Activated CD8-positive, alpha-beta memory T cell treated with anti-CD3 and anti-CD28 coated beads, Interleukin-2, amount 50 U/mL, for 1 hour (primary cell): Measurements from ENCODE around the gene RPS10.
"Not testable (repeated sequence)": the region's sequence is repeated elsewhere in the genome, so short reads cannot be mapped to it uniquely, and the experiment has no call there.

Experiments used
- DNase-seq: peaks from one replicate; pipeline ENCODE4 v3.0.0-alpha.2; 2020; ENCODE audit errors: extremely low read depth

RPS10 gene

GRCh38 chr6:34392497-34393190, 33.2 kb downstream of the RPS10 start, which contains the start of gene NUDT3:
Gene NUDT3, minus strand, starts transcription at chr6:34392669. Its CDS starts 307 bp downstream, at chr6:34392362.
- peak; percentile 79 for DNase-seq

GRCh38 chr6:34391786-34392496, 33.9 kb downstream of the RPS10 start:
- DNase-seq: no peak

DNA sequence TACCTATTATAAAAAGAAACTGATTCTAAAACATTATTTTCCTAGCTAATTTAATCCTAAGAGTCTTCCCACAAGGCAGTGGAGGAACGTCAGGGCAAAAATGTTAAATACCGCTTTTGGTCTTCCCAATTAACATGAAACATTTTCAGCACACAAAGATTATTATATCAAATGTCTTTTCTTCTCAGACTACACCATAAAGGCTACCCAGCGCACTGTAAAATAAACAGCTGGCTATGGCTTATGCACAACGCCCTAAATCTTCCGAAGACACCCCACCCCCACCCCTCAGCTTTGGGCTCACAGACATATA, 34.4 kb downstream of the RPS10 start:
- DNase-seq: no peak

DNA sequence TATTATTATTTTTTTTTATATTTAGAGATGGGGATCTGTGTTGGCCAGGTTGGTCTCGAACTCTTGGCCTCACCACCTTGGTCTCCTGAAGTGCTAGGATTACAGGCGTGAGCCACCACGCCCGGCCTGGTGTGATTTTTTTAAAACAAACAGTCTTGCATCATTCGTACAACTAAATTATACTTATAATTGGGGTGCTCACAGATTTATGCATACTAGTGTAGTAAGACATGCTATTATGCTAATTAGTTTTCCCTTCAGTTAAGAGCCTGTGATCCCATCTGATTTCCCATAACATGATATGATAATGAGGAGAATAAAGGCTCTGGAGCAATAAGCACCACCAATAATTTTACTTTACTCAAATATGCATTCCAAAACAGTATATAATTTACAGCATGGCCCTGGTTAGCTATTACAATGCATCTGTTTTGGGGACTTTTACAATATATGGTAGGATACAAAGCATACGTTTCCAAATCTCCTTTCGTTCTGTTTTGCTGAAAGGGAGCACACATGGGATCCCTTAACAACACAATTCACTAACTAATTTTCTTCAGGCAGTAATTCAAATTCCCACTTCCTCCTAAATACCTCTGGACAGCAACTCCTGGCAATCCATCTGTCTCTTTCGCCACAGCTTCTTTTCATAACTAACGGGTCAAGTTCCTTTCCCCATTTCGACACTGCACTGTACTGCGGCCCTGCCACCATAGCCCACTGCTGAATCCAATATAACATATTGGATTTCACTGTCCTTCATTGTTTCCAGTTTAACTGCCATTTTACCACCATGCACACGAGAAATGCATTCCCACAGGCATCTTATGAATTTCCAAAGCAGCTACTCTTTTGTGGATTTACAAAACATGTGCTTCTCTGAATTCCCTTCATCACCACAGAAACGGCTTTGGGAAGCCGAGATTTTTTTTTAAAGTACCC, 35.1 kb downstream of the RPS10 start:
- no peak for DNase-seq

DNA sequence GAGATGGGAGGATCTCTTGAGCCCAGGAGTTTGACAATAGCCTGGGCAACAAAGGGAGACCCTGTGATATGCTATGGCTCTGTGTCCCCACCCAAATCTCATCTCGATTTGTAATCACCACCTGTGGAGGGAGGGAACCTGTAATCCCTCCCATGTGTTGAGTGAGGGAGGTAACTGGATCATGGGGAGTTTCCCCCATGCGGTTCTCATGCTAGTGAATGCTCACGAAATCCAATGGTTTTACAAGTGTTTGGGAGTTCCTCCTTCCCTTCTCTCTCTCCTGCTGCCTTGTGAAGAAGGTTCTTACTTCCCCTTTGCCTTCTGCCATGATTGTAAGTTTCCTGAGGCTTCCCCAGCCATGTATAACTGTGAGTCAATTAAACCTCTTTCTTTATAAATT, 36.8 kb downstream of the RPS10 start:
- no peak for DNase-seq

DNA sequence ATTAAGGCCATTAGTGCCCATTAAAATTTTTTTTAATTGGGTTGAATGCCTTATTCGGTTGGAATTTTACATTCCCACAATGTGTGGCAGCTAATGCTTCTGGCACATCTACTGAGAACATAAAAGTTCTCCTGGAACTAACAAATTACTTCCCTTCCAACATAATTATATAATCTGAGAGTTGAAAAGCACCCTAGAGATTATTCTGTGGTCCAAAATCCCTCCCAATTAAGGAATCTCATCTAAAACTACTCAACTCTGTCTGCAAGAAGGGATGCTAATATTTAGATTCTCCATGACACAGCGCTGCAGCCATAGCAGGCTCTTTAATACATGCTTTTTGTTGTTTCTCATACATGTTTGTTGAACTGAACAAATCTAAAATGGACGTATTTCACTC, 37.4 kb downstream of the RPS10 start:
- DNase-seq: no peak

GRCh38 chr6:34386316-34387137, 39.3 kb downstream of the RPS10 start:
- DNase-seq: no peak

DNA sequence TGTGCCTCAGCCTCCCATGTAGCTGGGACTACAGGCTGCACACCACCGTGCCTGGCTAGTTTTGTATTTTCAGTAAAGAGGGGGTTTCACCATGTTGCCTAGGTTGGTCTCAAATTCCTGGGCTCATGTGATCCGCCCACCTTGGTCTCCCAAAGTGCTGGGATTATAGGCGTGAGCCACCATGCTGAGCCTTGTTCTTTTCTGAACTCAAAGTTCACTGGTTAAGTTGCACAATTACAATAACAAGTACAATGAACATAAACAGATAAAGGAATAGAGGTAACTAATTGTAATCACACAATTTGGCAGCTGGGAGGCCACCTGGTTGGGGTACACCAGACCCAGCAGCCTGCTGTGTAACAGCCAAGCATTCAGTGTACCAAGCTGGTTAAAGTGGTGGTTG, 40.1 kb downstream of the RPS10 start:
- DNase-seq: no peak

DNA sequence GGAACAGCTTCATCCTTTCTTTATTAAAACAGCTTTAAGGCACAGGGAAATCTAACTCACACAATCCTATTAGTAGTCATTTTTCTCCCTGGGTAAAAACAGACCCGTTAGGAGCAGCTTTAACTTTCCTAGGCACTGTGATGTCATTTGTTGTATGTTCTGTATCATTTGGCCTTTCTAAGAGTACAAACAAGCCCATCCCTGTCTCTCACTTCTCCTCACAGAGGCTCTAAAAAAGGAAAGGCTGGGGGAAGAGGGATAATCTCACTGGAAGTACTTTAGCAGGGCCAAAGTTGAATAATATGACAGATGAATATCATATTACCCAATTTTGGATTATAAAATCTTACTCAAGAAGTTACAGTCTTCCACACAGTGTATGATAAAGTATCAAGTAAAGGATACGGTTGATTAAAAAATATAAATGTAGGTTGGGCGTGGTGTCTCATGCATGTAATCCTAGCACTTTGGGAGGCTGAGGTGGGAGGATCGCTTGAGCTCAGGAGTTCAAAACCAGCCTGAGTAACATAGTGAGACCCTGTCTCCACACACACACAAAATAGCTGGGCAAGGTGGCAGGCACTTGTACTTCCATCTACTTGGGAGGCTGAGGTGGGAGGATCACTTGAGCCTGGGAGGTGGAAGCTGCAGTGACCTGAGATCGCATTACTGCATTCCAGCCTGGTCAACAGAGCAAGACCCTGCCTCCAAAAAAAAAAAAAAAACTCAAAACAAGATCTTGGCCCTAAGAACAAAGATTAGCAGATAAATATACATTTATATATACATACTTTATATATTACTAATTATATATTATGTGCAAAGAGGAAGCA, 41.3 kb downstream of the RPS10 start:
- no peak for DNase-seq

DNA sequence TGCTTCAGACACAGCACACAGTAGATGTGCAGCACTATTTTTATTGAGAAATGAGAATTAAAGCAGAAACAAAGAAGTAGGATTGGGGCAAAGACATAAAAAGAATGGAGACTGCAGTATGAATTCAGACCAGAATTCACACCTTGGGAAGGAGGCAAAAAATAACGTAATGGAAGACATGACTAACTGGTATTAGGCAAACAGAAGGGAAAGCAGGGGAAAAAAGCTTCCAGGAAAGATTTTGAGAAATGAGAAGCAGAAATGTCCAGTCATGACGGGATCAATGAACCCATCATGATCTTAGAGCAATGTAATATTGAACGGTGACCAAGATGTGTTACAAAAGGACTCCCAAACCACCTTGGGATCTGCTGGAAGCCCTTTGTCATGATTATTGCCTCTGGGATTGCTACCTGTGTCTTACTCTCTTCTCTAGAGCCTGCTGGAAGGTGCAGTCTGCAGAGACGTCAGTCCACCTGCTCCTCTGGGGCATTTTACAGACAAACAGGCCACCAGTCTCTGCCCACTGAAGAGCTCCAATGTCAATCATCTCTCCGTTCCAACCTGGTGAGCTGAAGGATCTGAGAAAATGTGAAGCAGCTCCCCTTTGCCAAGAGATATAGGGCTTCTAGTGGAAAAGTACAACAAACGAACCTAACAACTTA, 42.1 kb downstream of the RPS10 start:
- DNase-seq: no peak

DNA sequence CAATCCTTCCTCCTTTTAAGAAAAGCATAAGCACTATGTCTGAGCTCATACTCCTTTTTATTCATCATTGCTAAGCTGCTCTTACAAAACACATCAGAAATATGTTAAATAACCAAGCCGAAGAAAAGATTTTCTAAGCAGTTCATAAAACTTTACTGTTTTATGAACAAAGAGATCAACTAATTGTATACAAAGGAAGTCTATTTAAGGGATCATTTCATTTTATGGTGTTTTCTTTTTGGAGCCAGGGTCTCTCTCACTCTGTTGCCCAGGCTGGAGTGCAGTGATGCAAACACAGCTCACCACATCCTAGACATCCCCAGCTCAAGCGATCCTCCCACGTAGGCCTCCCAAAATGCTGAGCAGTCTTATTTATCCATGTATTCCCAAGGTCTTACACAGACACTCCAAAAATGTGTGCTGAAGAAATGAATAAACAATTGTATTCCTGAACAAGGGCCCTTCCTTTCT, 42.7 kb downstream of the RPS10 start:
- DNase-seq: no peak

DNA sequence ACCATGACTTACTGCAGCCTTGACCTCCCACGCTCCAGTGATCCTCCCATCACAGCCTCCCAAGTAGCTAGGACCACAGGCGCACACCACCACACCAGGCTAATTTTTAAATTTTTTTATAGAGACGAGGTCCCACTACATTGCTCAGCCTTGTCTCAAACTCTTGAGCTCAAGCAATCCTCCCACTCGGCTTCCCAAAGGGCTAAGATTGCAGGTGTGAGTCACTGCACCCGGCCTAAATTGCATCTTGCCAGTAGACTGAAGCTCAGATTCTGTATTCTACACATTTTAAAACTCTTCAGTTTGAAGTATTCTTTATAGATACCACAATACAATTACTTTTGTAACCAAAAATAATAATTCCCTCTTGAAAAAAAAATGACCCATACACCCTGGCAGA, 44.8 kb downstream of the RPS10 start:
- DNase-seq: no peak

DNA sequence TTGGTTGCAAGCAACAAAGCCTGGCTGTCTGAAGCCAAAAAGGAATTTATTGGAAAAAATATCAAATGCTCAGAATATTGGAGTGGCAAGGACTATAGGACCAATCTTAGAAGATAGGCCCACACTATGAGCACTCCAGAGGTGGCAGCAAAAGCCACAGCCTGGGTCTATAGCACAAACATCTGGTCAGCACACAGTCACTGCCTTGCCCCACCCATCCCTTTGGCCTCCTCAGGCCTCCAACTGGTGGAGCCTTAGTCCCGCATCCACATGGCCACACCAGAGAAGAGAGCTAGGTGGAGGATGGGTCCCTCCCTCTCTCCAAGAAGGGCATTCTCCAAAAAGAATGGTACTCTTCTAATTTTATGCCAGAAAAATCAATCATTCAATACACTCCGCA, 47.4 kb downstream of the RPS10 start:
- no peak for DNase-seq

- DNase-seq: no peak
Observed at GRCh38 chr6:34377984-34378383, 47.9 kb downstream of the RPS10 start.

DNA sequence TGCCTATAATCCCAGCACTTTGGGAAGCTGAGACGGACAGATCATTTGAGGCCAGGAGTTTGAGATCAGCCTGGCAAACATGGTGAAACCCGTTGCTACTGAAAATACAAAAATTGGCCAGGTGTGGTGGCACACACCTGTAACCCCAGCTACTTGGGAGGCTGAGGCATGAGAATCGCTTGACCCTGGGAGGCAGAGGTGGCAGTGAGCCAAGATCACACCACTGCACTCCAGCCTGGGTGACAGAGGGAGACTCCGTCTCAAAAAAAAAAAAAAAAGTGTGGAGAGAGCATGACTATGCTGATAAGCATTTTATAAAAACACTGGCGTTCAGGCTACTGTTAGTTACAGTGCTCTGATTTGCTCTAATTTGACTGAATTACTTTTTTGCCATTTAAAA, 48.3 kb downstream of the RPS10 start:
- DNase-seq: not testable (repeated sequence)

- no peak for DNase-seq
Observed at GRCh38 chr6:34375833-34376232, 50.0 kb downstream of the RPS10 start.

GRCh38 chr6:34374508-34374907, 51.4 kb downstream of the RPS10 start:
- DNase-seq: no peak

GRCh38 chr6:34374069-34374468, 51.8 kb downstream of the RPS10 start:
- no peak for DNase-seq

GRCh38 chr6:34373511-34373910, 52.4 kb downstream of the RPS10 start:
- no peak for DNase-seq

DNA sequence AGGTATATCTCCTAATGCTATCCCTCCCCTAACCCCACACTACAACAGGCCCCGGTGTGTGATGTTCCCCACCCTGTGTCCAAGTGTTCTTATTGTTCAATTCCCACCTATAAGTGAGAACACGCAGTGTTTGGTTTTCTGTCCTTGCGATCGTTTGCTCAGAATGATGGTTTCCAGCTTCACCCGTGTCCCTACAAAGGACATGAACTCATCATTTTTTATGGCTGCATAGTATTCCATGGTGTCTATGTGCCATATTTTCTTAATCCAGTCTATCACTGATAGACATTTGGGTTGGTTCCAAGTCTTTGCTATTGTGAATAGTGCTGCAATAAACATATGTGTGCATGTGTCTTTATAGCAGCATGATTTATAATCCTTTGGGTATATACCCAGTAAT, 54.0 kb downstream of the RPS10 start:
- not testable (repeated sequence) for DNase-seq
